Prostate gland (tissue), 2 donors: ENCODE data around the gene OR10A5.

Experiments used
- POLR2AphosphoS5 ChIP-seq: sonication (generic); formaldehyde crosslinking; IDR thresholded peaks from one replicate; pipeline ENCODE4 v1.6.1; 2017; ENCODE audit warnings: antibody characterized with exemption
- TF ChIP-seq, protein P1 (sequence below), 4 experiments: fragments of 200-600 bp in 2 of 4; fragments of 450-650 bp in 2 of 4; sonication (generic) in 2 of 4; IDR thresholded peaks; 1 replicate in 3 of 4; 2 replicates in 1 of 4; pipeline ENCODE4 v1.5.1; 2016 to 2019; ENCODE audit warnings: antibody characterized with exemption in 4 of 4, mild to moderate bottlenecking in 2 of 4, moderate library complexity in 2 of 4

DNA sequence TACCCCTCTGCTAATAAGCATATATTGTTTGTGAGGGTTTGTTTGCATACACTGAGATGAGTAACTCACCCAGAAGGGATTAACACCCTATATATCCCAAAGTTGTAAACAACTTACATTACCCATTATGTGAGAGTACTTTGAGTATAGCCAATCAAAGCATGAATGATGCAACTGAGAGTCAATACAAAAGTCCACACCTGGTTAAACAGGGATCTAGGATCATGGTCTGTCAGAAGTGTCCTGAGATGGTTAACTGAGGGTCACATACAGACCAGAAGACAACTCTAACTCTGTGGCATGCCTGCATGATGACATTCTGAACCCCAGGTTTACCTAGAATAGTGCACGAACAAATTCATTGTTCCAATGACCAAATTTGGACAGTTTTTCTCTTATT is 17.4 kb upstream of the OR10A5 start:
- TF ChIP-seq POLR2AphosphoS5 = no peak
- TF ChIP-seq, protein P1, sequence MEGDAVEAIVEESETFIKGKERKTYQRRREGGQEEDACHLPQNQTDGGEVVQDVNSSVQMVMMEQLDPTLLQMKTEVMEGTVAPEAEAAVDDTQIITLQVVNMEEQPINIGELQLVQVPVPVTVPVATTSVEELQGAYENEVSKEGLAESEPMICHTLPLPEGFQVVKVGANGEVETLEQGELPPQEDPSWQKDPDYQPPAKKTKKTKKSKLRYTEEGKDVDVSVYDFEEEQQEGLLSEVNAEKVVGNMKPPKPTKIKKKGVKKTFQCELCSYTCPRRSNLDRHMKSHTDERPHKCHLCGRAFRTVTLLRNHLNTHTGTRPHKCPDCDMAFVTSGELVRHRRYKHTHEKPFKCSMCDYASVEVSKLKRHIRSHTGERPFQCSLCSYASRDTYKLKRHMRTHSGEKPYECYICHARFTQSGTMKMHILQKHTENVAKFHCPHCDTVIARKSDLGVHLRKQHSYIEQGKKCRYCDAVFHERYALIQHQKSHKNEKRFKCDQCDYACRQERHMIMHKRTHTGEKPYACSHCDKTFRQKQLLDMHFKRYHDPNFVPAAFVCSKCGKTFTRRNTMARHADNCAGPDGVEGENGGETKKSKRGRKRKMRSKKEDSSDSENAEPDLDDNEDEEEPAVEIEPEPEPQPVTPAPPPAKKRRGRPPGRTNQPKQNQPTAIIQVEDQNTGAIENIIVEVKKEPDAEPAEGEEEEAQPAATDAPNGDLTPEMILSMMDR (IDR thresholded peaks at IDR 0.05) = no peak
